ENCODE data around the gene OR6K3.

Gene OR6K3

GRCh38 chr1:158720620-158721019 is at the start of gene OR6K3:
Gene OR6K3, minus strand, starts transcription at chr1:158720720. Its CDS starts 2,605 bp downstream, at chr1:158718115.
- no peak for TF ChIP-seq CTCF (IDR thresholded peaks at IDR 0.05; ENCODE audit: insufficient read depth, low read length, poor library complexity, severe bottlenecking)
- Histone ChIP-seq H3K27me3 (replicated peaks; ENCODE audit: control insufficient read depth, insufficient read depth, low read length) (no peaks in the 10 kb centered on the region), H3K4me3 (replicated peaks; ENCODE audit: low read depth, low read length) (no peak within 1 kb of the TSS), H3K36me3 (ENCODE audit: control insufficient read depth, insufficient read depth, low read length) (no peaks in the 10 kb centered on the region)
- DNase-seq (ENCODE audit: extremely low read depth, insufficient read length) = no peak

- Histone ChIP-seq H3K36me3 (ENCODE audit: control insufficient read depth, insufficient read depth, low read length) (no peaks in the 10 kb centered on the region), H3K4me3 (replicated peaks; ENCODE audit: low read depth, low read length) (no peak within 1 kb of the TSS), H3K27me3 (replicated peaks; ENCODE audit: control insufficient read depth, insufficient read depth, low read length) (no peaks in the 10 kb centered on the region)
- TF ChIP-seq CTCF (IDR thresholded peaks at IDR 0.05; ENCODE audit: insufficient read depth, low read length, poor library complexity, severe bottlenecking) = no peak
- DNase-seq (ENCODE audit: extremely low read depth, insufficient read length) = no peak
Measured at GRCh38 chr1:158754420-158754819, 33.9 kb upstream of the OR6K3 start, which contains the start of gene OR6K6. Gene OR6K6, plus strand, starts transcription at chr1:158754720. Its CDS starts 168 bp downstream, at chr1:158754888.

GRCh38 chr1:158752155-158752712 is 31.7 kb upstream of the OR6K3 start:
- Histone ChIP-seq H3K4me3 (replicated peaks; ENCODE audit: low read depth, low read length) (no peak overlapping the region), H3K27me3 (replicated peaks; ENCODE audit: control insufficient read depth, insufficient read depth, low read length) (no peaks in the 10 kb centered on the region), H3K36me3 (ENCODE audit: control insufficient read depth, insufficient read depth, low read length) (no peaks in the 10 kb centered on the region)
- DNase-seq (ENCODE audit: extremely low read depth, insufficient read length) = no peak
- no peak for TF ChIP-seq CTCF (IDR thresholded peaks at IDR 0.05; ENCODE audit: insufficient read depth, low read length, poor library complexity, severe bottlenecking)

- no peak for DNase-seq (ENCODE audit: extremely low read depth, insufficient read length)
- Histone ChIP-seq H3K27me3 (replicated peaks; ENCODE audit: control insufficient read depth, insufficient read depth, low read length) (no peaks in the 10 kb centered on the region), H3K36me3 (ENCODE audit: control insufficient read depth, insufficient read depth, low read length) (no peaks in the 10 kb centered on the region), H3K4me3 (replicated peaks; ENCODE audit: low read depth, low read length) (no peak overlapping the region)
- no peak for TF ChIP-seq CTCF (IDR thresholded peaks at IDR 0.05; ENCODE audit: insufficient read depth, low read length, poor library complexity, severe bottlenecking)
Measured at GRCh38 chr1:158735848-158736247, 15.3 kb upstream of the OR6K3 start.

GRCh38 chr1:158732524-158732923 is 12.0 kb upstream of the OR6K3 start:
- Histone ChIP-seq H3K36me3 (ENCODE audit: control insufficient read depth, insufficient read depth, low read length) (no peaks in the 10 kb centered on the region), H3K4me3 (replicated peaks; ENCODE audit: low read depth, low read length) (no peak overlapping the region), H3K27me3 (replicated peaks; ENCODE audit: control insufficient read depth, insufficient read depth, low read length) (no peaks in the 10 kb centered on the region)
- DNase-seq (ENCODE audit: extremely low read depth, insufficient read length) = no peak
- no peak for TF ChIP-seq CTCF (IDR thresholded peaks at IDR 0.05; ENCODE audit: insufficient read depth, low read length, poor library complexity, severe bottlenecking)

- Histone ChIP-seq H3K27me3 (replicated peaks; ENCODE audit: control insufficient read depth, insufficient read depth, low read length) (no peaks in the 10 kb centered on the region), H3K36me3 (ENCODE audit: control insufficient read depth, insufficient read depth, low read length) (no peaks in the 10 kb centered on the region), H3K4me3 (replicated peaks; ENCODE audit: low read depth, low read length) (no peak overlapping the region)
- no peak for TF ChIP-seq CTCF (IDR thresholded peaks at IDR 0.05; ENCODE audit: insufficient read depth, low read length, poor library complexity, severe bottlenecking)
- DNase-seq (ENCODE audit: extremely low read depth, insufficient read length) = no peak
Measured at GRCh38 chr1:158731707-158732106, 11.2 kb upstream of the OR6K3 start.
